ENCODE data around the gene PSME3IP1. TPM values are rescaled to one million over a fixed set of nuclear protein-coding genes. Genes with fewer than 3 reads are reported as not detected.

PSME3IP1 gene
- polyA plus RNA-seq, 1 of the 3 experiments (the other 2 are of a cell fraction) = 80.9 TPM

DNA sequence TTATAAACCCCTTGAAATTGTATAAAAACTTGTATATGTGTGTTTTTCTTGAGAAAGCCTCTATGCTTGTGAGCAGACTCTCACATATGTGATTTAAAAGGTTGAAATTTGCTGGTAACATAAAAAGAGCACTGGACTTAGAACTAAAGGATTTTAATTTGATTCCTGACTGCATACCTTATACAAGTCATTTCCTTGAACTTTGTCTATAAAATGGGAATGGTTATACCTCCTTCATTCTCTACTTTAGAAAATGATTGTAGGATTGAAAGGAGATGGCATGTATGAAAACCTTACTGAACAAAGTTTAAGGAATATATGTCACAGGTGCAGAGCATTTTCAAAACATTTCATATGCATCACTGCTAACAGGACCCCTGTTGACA is 48.9 kb upstream of the PSME3IP1 start:
- POLR2A ChIA-PET = no interaction called here
- no peaks in the 10 kb centered on the region for H4K20me1 ChIP-seq (ENCODE audit: insufficient read depth)

More for the DNA sequence above, 48.9 kb upstream of the PSME3IP1 start:
- H3K79me2 ChIP-seq (ENCODE audit: insufficient read depth) = no peaks in the 10 kb centered on the region
- no peak overlapping the region for H3K4me3 ChIP-seq (ENCODE audit: low read depth in 2 of 2, low read length in 1 of 2)
- H3K9ac ChIP-seq = no peak overlapping the region
- H3K36me3 ChIP-seq (replicated peaks in 1 of 2; ENCODE audit: control insufficient read depth in 1 of 2, insufficient read depth in 2 of 2, low read length in 1 of 2) = peaks cover 80 to 85% of the 10 kb centered on the region in 2 experiments
- no peaks in the 10 kb centered on the region for H3K9me2 ChIP-seq
- no peak overlapping the region for H2AFZ ChIP-seq (ENCODE audit: low read depth)
- TF ChIP-seq, protein P1, sequence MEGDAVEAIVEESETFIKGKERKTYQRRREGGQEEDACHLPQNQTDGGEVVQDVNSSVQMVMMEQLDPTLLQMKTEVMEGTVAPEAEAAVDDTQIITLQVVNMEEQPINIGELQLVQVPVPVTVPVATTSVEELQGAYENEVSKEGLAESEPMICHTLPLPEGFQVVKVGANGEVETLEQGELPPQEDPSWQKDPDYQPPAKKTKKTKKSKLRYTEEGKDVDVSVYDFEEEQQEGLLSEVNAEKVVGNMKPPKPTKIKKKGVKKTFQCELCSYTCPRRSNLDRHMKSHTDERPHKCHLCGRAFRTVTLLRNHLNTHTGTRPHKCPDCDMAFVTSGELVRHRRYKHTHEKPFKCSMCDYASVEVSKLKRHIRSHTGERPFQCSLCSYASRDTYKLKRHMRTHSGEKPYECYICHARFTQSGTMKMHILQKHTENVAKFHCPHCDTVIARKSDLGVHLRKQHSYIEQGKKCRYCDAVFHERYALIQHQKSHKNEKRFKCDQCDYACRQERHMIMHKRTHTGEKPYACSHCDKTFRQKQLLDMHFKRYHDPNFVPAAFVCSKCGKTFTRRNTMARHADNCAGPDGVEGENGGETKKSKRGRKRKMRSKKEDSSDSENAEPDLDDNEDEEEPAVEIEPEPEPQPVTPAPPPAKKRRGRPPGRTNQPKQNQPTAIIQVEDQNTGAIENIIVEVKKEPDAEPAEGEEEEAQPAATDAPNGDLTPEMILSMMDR (IDR thresholded peaks at IDR 0.05) = no peak
- TF ChIP-seq YY1 (IDR thresholded peaks at IDR 0.05; ENCODE audit: low read depth) (no peak), ELF1 (IDR thresholded peaks at IDR 0.05) (no peak), POLR2AphosphoS5 (IDR thresholded peaks at IDR 0.05; ENCODE audit: low read depth, low read length) (no peak), FOXJ3 (CRISPR knock-in tag; IDR thresholded peaks at IDR 0.05) (no peak), SIN3A (IDR thresholded peaks at IDR 0.05; ENCODE audit: borderline replicate concordance, low read depth, low read length) (no peak), NRF1 (IDR thresholded peaks at IDR 0.05; ENCODE audit: low read depth, low read length) (no peak), FOSL2 (IDR thresholded peaks at IDR 0.05; ENCODE audit: borderline replicate concordance, low read depth) (no peak), FOXM1 (IDR thresholded peaks at IDR 0.05; ENCODE audit: low read depth) (no peak), JUND (IDR thresholded peaks at IDR 0.05) (no peak), MEF2A (IDR thresholded peaks at IDR 0.05; ENCODE audit: borderline replicate concordance, low read depth) (no peak), GATA2 (CRISPR knock-in tag; IDR thresholded peaks at IDR 0.05) (no peak), MXI1 (IDR thresholded peaks at IDR 0.05; ENCODE audit: low read depth, low read length) (no peak), GABPA (IDR thresholded peaks at IDR 0.05; ENCODE audit: low read depth) (no peak)
- TF ChIP-seq, protein P2, sequence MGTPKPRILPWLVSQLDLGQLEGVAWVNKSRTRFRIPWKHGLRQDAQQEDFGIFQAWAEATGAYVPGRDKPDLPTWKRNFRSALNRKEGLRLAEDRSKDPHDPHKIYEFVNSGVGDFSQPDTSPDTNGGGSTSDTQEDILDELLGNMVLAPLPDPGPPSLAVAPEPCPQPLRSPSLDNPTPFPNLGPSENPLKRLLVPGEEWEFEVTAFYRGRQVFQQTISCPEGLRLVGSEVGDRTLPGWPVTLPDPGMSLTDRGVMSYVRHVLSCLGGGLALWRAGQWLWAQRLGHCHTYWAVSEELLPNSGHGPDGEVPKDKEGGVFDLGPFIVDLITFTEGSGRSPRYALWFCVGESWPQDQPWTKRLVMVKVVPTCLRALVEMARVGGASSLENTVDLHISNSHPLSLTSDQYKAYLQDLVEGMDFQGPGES (IDR thresholded peaks at IDR 0.05; ENCODE audit: low read depth, low read length) = no peak
- TF ChIP-seq, protein P3, sequence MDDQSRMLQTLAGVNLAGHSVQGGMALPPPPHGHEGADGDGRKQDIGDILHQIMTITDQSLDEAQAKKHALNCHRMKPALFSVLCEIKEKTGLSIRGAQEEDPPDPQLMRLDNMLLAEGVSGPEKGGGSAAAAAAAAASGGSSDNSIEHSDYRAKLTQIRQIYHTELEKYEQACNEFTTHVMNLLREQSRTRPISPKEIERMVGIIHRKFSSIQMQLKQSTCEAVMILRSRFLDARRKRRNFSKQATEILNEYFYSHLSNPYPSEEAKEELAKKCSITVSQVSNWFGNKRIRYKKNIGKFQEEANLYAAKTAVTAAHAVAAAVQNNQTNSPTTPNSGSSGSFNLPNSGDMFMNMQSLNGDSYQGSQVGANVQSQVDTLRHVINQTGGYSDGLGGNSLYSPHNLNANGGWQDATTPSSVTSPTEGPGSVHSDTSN (IDR thresholded peaks at IDR 0.05) = no peak
- TF ChIP-seq, protein P4, sequence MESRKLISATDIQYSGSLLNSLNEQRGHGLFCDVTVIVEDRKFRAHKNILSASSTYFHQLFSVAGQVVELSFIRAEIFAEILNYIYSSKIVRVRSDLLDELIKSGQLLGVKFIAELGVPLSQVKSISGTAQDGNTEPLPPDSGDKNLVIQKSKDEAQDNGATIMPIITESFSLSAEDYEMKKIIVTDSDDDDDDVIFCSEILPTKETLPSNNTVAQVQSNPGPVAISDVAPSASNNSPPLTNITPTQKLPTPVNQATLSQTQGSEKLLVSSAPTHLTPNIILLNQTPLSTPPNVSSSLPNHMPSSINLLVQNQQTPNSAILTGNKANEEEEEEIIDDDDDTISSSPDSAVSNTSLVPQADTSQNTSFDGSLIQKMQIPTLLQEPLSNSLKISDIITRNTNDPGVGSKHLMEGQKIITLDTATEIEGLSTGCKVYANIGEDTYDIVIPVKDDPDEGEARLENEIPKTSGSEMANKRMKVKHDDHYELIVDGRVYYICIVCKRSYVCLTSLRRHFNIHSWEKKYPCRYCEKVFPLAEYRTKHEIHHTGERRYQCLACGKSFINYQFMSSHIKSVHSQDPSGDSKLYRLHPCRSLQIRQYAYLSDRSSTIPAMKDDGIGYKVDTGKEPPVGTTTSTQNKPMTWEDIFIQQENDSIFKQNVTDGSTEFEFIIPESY (IDR thresholded peaks at IDR 0.05; ENCODE audit: borderline replicate concordance, low read depth) = no peak
- TF ChIP-seq, protein P5, sequence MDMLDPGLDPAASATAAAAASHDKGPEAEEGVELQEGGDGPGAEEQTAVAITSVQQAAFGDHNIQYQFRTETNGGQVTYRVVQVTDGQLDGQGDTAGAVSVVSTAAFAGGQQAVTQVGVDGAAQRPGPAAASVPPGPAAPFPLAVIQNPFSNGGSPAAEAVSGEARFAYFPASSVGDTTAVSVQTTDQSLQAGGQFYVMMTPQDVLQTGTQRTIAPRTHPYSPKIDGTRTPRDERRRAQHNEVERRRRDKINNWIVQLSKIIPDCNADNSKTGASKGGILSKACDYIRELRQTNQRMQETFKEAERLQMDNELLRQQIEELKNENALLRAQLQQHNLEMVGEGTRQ (IDR thresholded peaks at IDR 0.05; ENCODE audit: borderline replicate concordance, low read depth, low read length) = no peak
- CTCF ChIA-PET = interaction anchor here (0.8 kb wide), 1 partner anchor 150 kb away, joined by 3 read pairs; no protein-coding TSS in a partner anchor
- no peak overlapping the region for H3K27ac ChIP-seq (ENCODE audit: low read depth in 2 of 2, low read length in 1 of 2)
- H3K27me3 ChIP-seq (ENCODE audit: insufficient read depth) = no peaks in the 10 kb centered on the region
- peaks cover 20% of the 10 kb centered on the region for H3F3A ChIP-seq (replicated peaks; ENCODE audit: insufficient read depth)
- no peaks in the 10 kb centered on the region for H3K4me1 ChIP-seq (ENCODE audit: control insufficient read depth in 1 of 2, insufficient read depth in 2 of 2, low read depth in 1 of 2, low read length in 1 of 2)
- no peaks in the 10 kb centered on the region for H3K9me3 ChIP-seq
- DNase-seq = no peak
- H3K4me2 ChIP-seq = no peak overlapping the region
